SHP77 treated with DMSO at 0.1 percent for 48 hours (cell line): ENCODE data around the gene XPO1.
"Not testable (repeated sequence)": the region's sequence is repeated elsewhere in the genome, so short reads cannot be mapped to it uniquely, and the experiment has no call there.

ENCODE experiments used
- DNase-seq: peaks from one replicate; lab custom pipeline; 2025; lab: John Stamatoyannopoulos, UW

XPO1 gene

DNA sequence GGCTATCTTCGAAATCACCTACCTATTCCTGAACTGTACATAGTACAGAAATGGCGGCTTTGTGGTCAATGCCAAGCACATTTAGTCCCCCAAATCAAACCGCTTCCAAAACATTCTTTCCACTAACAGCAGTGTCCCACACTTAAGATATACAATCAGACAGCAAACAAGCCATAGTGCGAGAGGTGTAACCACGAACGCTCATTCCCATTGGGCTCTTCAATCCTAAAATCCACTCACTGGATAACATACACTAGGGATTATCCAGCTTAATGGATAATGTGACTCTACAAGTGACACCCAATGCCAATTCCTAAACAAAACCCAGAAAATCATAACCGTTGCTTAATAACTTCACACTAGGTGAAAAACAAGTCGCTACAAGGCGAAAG is 2.0 kb downstream of the XPO1 start:
- DNase-seq = no peak

GRCh38 chr2:61535449-61535848 is 2.7 kb downstream of the XPO1 start:
- DNase-seq = no peak

- no peak for DNase-seq
These were observed 3.2 kb downstream of the XPO1 start for GRCh38 chr2:61534926-61535325.

DNA sequence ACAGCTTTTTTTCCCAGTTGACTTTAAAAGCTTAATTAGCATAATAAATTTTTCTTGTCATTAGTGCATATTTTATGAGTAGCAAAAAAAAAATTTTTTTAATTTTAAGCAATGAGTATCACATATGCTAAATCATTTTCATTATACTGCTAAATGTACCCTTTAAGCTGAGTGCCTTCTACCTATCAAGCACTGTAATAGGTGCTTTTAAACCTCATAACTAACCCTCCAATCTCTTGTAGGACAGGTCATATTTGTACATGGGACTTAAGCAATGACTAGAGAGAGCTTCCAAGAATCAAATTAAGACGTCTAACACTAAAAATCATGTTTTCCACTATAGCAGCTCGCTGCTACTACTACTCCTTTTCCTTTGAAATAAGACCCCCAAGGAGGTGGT is 7.4 kb downstream of the XPO1 start:
- no peak for DNase-seq

GRCh38 chr2:61529944-61530735 is 8.0 kb downstream of the XPO1 start:
- no peak for DNase-seq

- DNase-seq = no peak
These were observed 17.9 kb downstream of the XPO1 start for GRCh38 chr2:61520261-61520660.

DNA sequence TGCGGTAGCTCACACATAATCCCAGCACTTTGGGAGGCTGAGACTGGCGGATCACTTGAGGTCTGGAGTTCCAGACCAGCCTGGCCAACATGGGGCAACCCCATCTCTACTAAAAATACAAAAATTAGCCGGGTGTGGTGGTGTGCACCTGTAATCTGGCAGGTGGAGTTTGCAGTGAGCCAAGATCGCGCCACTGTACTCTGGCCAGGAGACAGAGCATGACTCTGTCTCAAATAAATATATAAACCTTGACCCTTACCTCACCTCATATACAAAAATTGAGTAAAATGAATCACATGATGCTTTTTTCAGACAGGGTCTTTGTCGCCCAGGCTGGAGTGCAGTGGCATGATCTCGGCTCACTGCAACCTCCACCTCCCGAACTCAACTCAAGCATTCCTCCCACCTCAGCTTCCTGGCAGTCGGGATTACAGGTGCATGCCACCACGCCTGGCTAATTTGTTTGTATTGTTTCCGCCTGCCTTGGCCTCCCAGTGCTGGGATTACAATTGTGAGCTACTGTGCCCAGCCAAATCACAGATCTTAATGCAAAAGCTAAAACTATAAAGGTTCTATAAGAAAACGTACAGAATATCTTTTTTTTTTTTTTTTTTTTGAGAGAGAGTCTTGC is 25.3 kb downstream of the XPO1 start:
- DNase-seq = no peak

DNA sequence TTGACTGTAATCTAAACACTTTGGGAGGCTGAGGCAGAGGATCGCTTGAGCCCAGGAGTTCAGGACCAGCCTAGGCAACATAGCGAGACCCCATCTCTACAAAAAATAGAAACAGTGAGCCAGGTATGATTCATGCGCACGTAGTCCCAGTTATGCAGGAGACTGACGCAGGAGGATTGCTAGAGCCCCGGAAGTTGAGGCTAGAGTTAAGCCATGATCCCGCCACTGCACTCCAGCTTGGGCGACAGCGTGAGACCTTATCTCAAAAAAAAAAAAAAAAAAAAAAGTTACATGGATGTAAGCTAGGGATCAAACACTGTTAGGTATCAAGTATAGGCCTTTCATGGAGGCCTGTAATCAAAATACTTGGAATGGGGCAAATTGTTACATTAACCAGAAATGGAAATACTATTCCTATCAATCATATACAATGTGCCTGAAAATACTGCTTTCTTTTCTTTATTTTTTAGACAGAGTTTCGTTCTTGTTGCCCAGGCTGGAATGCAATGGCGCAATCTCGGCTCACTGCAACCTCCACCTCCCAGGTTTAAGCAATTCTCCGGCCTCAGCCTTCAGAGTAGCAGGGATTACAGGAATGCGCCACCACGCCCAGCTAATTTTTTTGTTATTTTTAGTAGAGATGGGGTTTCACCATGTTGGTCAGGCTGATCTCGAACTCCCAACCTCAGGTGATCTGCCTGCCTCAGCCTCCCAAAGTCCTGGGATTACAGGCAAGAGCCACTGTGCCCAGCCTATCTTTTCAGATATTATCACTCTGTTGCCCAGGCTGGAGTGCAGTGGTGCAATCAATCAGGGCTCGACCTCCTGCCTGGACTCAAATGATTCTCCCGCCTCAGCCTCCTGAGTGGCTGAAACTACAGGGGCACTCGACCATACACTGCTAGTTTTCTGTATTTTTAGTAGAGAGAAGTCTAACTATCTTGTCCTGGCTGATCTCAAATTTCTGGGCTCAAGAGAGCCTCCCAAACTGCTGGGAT is 27.2 kb downstream of the XPO1 start:
- no peak for DNase-seq

DNA sequence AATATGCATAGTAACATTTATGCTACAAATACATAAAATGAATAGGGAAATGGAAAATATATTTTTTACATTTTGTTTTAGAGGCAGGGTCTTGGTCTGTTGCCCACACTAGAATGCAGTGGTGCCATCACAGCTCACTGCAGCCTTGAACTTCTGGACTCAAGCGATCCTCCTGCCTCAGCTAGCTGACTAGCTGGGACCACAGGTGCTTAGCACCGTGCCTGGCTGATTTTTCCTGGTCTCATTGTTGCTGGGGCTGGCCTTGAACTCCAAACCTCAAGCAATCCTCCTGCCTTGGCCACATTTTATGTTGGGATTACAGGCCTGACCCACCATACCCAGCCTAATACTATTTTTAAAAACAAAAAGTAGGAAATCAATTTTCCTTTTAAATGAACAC is 33.2 kb downstream of the XPO1 start:
- no peak for DNase-seq

GRCh38 chr2:61499060-61499459 is 39.1 kb downstream of the XPO1 start:
- no peak for DNase-seq

- no peak for DNase-seq
These were observed 44.6 kb downstream of the XPO1 start for GRCh38 chr2:61493523-61493942.

- DNase-seq = no peak
These were observed 45.7 kb downstream of the XPO1 start for GRCh38 chr2:61492476-61492875.

GRCh38 chr2:61485281-61485680 is 52.9 kb downstream of the XPO1 start:
- no peak for DNase-seq

GRCh38 chr2:61478086-61478485 is 60.1 kb downstream of the XPO1 start:
- DNase-seq = no peak

DNA sequence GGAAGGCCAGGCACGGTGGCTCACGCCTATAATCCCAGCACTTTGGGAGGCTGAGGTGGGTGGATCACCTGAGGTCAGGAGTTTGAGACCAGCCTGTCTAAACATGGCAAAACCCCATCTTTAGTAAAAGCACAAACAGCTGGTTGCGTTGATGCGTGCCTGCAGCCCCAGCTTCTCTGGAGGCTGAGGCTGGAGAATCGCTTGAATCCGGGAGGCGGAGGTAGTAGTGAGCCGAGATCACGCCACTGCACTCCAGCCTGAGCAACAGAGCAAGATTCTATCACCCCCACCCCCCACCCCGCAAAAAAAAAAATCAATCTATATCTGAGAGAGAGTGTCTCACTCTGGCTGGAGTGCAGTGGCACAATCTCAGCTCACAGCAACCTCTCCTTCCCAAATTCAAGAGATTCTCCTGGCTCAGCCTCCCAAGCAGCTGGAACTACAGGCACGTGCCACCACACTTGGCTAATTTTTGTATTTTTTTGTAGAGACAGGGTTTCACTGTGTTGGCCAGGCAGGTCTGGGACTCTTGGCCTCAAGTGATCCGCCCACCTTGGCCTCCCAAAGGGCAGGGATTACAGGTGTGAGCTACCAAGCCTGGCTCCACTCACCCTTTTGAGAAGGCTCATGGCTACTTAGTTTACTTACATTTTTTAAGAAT is 61.1 kb downstream of the XPO1 start:
- not testable (repeated sequence) for DNase-seq

DNA sequence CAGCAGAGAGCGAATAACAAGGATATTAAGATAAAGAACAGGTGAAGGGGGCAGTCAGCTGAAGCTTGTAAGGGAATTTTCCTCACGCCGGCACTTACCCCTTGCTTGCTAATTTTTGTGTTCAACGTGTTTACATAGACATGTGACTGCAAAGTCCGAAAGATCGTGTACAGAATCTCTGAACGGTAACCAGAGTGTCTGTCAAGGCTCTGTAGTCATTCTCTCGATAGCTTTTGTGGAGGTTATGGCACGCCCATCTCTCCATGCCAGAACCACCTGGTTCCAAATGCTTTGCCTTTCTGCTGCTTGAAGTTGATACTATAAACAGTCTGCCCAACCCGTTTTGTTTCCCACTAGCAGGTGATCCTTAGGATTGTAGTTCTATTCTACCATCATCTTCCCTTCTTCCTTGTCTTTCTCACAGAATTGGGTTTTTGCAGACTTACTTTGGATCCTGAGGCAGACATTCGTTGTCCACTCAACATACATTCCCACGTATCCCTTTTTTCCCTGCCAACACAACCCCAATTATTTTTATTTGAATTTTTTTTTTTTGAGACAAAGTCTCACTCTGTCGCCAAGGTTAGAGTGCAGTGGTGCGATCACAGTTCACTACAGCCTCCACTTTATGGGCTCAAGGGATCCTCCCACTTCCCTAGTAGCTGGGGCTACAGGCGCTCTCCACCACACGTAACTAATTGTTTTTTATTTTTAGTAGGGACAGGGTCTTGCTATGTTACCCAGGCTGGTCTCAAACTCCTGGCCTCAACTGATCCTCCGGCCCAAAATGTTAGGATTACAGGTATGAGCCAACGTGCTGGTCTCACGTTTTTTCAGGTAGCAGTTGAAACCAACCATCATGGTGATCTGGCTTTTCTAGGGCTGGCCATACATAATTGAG is 66.0 kb downstream of the XPO1 start:
- no peak for DNase-seq

DNA sequence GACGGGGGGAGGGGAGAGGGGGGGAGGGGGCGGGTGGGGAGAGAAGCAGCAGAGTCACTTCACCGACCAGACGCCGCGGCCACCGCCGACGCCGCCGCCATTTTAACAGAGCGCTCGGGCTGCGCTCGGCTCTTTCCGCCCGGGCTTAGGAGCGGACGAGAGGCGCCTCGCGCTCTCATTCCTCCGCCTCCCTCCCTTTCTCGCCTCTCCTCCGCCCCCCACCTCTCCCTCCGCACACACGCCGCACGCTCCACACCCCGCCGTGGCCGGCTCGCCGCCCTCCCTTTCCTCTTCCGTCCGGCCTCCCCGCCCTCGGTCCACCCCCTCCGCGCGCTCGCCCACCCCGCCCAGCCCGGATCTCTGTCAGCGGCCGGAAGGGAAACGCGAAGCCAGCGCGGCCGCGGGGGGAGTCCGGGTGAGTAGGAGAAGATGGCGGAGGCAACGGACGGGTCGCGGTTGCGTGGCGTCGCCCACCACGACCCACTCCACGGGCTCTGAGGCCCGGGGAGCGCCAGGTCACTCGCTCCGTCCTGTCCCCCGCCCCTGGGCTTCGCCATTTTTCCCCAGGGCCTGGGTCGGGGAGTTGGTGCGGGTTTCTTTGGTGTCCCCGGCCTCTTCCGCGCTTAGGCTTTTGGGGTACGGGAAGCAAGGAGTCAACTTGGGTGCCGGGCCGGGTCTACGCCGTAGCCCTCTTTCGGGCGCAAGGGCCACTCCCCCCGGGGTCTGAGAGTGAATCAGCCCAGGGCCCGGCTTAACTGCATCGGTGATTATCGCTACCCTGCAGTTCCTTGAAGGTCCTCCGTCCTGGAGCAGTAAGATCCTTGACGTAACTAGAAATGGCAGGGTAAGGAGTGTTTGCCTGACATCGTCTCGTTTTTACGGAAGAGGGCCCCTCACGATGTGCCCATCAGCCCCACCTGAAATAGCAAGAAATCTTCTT is 66.9 kb downstream of the XPO1 start, which contains the start of gene USP34:
USP34 (minus strand) TSS at position 123 of the 940 bp plus-strand sequence. CDS start 395 bp downstream, outside the sequence.
- peak; percentile 59 for DNase-seq

- peak; percentile 59 for DNase-seq
These were observed 67.8 kb downstream of the XPO1 start for GRCh38 chr2:61470122-61470951.
